ENCODE data around the gene SCARB1.
A peak's percentile ranks its signal among the peaks of the same experiment; 100 is the strongest.

The SCARB1 gene

GRCh38 chr12:124874188-124874587 is 10.5 kb upstream of the SCARB1 start:
- ChIA-PET POLR2A (ENCODE audit: low non-redundant PET) (no interaction called here), CTCF (no interaction called here)
- H3K27ac ChIP-seq, result no peak overlapping the region
- no peak for TF ChIP-seq CTCF (conservative IDR thresholded peaks at IDR 0.05; ENCODE audit: low read depth)
- no peak for DNase-seq (ENCODE audit: low spot score)

- TF ChIP-seq CTCF (conservative IDR thresholded peaks at IDR 0.05; ENCODE audit: low read depth), result no peak
- no peak overlapping the region for H3K27ac ChIP-seq
- POLR2A ChIA-PET (ENCODE audit: low non-redundant PET), result no interaction called here
- DNase-seq (ENCODE audit: low spot score), result no peak
- CTCF ChIA-PET, result interaction anchor here (0.6 kb wide), 1 partner anchor 444 kb away, joined by 3 read pairs; no protein-coding TSS in a partner anchor
These were observed 8.5 kb upstream of the SCARB1 start for GRCh38 chr12:124872068-124872719.

- no peak for TF ChIP-seq CTCF (conservative IDR thresholded peaks at IDR 0.05; ENCODE audit: low read depth)
- DNase-seq (ENCODE audit: low spot score), result no peak
- ChIA-PET CTCF (no interaction called here), POLR2A (ENCODE audit: low non-redundant PET) (no interaction called here)
- no peak overlapping the region for H3K27ac ChIP-seq
These were observed 7.6 kb upstream of the SCARB1 start for GRCh38 chr12:124871297-124871696.

GRCh38 chr12:124870515-124870914 is 6.9 kb upstream of the SCARB1 start:
- no peak for DNase-seq (ENCODE audit: low spot score)
- H3K27ac ChIP-seq, result no peak overlapping the region
- ChIA-PET CTCF (interaction anchor here (0.6 kb wide), 2 partner anchors 13 to 60 kb away, joined by 3 read pairs; no protein-coding TSS in a partner anchor), POLR2A (ENCODE audit: low non-redundant PET) (no interaction called here)
- TF ChIP-seq CTCF (conservative IDR thresholded peaks at IDR 0.05; ENCODE audit: low read depth), result no peak

- POLR2A ChIA-PET (ENCODE audit: low non-redundant PET), result no interaction called here
- no peak overlapping the region for H3K27ac ChIP-seq
- CTCF ChIA-PET, result no interaction called here
These were observed 5.5 kb upstream of the SCARB1 start for GRCh38 chr12:124869059-124869665.

More at GRCh38 chr12:124869059-124869665, 5.5 kb upstream of the SCARB1 start:
- DNase-seq (ENCODE audit: low spot score), result peak; percentile 45
- TF ChIP-seq CTCF (conservative IDR thresholded peaks at IDR 0.05; ENCODE audit: low read depth), result no peak

Data from RWPE1 (cell line).